Esophagus squamous epithelium (tissue), 4 donors: ENCODE data around the gene TMEM213.
"Not testable (repeated sequence)": the region's sequence is repeated elsewhere in the genome, so short reads cannot be mapped to it uniquely, and the experiment has no call there.

Source experiments
- POLR2A ChIP-seq, 4 donors: fragments of 450-650 bp; IDR thresholded peaks; one replicate each; pipeline ENCODE4 v1.6.1; 2017; ENCODE audit warnings: antibody characterized with exemption in 4 of 4, mild to moderate bottlenecking in 4 of 4, moderate library complexity in 3 of 4
- TF ChIP-seq, protein P1 (sequence below), 6 experiments: fragments of 450-650 bp in 4 of 6; fragments of 200-600 bp in 2 of 6; sonication (generic) in 2 of 6; IDR thresholded peaks; one replicate each; pipeline ENCODE4 v1.5.1; 2016 to 2019; ENCODE audit warnings: antibody characterized with exemption in 6 of 6, mild to moderate bottlenecking in 4 of 6, moderate library complexity in 4 of 6

- TF ChIP-seq, protein P1, sequence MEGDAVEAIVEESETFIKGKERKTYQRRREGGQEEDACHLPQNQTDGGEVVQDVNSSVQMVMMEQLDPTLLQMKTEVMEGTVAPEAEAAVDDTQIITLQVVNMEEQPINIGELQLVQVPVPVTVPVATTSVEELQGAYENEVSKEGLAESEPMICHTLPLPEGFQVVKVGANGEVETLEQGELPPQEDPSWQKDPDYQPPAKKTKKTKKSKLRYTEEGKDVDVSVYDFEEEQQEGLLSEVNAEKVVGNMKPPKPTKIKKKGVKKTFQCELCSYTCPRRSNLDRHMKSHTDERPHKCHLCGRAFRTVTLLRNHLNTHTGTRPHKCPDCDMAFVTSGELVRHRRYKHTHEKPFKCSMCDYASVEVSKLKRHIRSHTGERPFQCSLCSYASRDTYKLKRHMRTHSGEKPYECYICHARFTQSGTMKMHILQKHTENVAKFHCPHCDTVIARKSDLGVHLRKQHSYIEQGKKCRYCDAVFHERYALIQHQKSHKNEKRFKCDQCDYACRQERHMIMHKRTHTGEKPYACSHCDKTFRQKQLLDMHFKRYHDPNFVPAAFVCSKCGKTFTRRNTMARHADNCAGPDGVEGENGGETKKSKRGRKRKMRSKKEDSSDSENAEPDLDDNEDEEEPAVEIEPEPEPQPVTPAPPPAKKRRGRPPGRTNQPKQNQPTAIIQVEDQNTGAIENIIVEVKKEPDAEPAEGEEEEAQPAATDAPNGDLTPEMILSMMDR (IDR thresholded peaks at IDR 0.05): not testable (repeated sequence)
- TF ChIP-seq POLR2A (IDR thresholded peaks at IDR 0.05): not testable (repeated sequence)
Measured at GRCh38 chr7:138811327-138811726, 13.5 kb downstream of the TMEM213 start.
